WTC11 (cell line): ENCODE data around the gene WTAP.

Source experiments
- CREM ChIP-seq: sonication (generic); formaldehyde crosslinking; IDR thresholded peaks from 2 replicates; pipeline ENCODE4 v1.8.1; 2022; ENCODE audit warnings: mild to moderate bottlenecking, missing genetic modification reagents, moderate library complexity
- ELF4 ChIP-seq: sonication (generic); formaldehyde crosslinking; IDR thresholded peaks from 2 replicates; pipeline ENCODE4 v1.8.1; 2022; ENCODE audit warnings: low read depth, mild to moderate bottlenecking, moderate library complexity, missing genetic modification reagents
- FOXJ3 ChIP-seq: sonication (generic); formaldehyde crosslinking; IDR thresholded peaks from 2 replicates; pipeline ENCODE4 v1.9.0; 2021; ENCODE audit warnings: missing genetic modification reagents, mild to moderate bottlenecking, borderline replicate concordance
- FOXP1 ChIP-seq: sonication (generic); formaldehyde crosslinking; IDR thresholded peaks from 2 replicates; pipeline ENCODE4 v1.8.0; 2022; ENCODE audit warnings: missing genetic modification reagents, mild to moderate bottlenecking, moderate library complexity, borderline replicate concordance
- IRF2 ChIP-seq: sonication (generic); formaldehyde crosslinking; IDR thresholded peaks from 2 replicates; pipeline ENCODE4 v1.8.0; 2022; ENCODE audit warnings: low read depth, missing genetic modification reagents, borderline replicate concordance
- NR2C2 ChIP-seq: sonication (generic); formaldehyde crosslinking; IDR thresholded peaks from 2 replicates; pipeline ENCODE4 v1.8.0; 2022; ENCODE audit warnings: mild to moderate bottlenecking, missing genetic modification reagents
- RELA ChIP-seq: sonication (generic); formaldehyde crosslinking; IDR thresholded peaks from 2 replicates; pipeline ENCODE4 v1.8.1; 2022; ENCODE audit warnings: missing genetic modification reagents, mild to moderate bottlenecking, borderline replicate concordance
- TCF7 ChIP-seq: sonication (generic); formaldehyde crosslinking; IDR thresholded peaks from 2 replicates; pipeline ENCODE4 v1.8.0; 2022; ENCODE audit warnings: mild to moderate bottlenecking, low read depth, missing genetic modification reagents, moderate library complexity
- TF ChIP-seq, protein P1 (sequence below): sonication (generic); formaldehyde crosslinking; IDR thresholded peaks from 2 replicates; pipeline ENCODE4 v1.8.1; 2023; ENCODE audit warnings: mild to moderate bottlenecking, missing genetic modification reagents, moderate library complexity
- TF ChIP-seq, protein P2 (sequence below): sonication (generic); formaldehyde crosslinking; IDR thresholded peaks from 2 replicates; pipeline ENCODE4 v1.8.0; 2022; ENCODE audit warnings: missing genetic modification reagents
- TF ChIP-seq, protein P3 (sequence below): sonication (generic); formaldehyde crosslinking; IDR thresholded peaks from 2 replicates; pipeline ENCODE4 v1.8.1; 2022; ENCODE audit warnings: mild to moderate bottlenecking, moderate library complexity, missing genetic modification reagents
- TF ChIP-seq, protein P4 (sequence below): fragments of 250-450 bp; sonication (Bioruptor Pico); IDR thresholded peaks from 2 replicates; pipeline ENCODE4 v1.9.0; 2021; ENCODE audit warnings: mild to moderate bottlenecking
- TF ChIP-seq, protein P5 (sequence below): fragments of 200-600 bp; IDR thresholded peaks from 2 replicates; pipeline ENCODE4 v1.8.0; 2022; ENCODE audit warnings: antibody characterized with exemption

DNA sequence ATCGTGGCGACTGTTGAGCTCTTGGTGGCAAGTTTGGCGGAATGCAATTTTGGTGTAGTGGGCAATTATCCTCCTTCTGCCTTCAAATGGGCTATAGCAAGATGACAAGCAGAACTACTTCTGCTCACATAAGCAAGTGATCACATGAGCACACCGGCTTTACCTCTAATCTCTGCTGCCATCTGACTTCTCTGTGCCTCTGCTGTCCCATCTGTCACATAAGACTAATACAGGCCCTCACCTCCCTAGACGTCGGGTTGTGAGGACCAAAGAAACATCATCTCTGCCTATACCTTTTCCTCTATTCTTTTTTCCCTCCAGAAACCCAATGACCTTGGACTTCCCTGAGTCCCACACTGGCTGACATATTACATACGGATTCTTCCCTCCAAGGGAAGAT, 13.3 kb upstream of the WTAP start:
- TF ChIP-seq RELA (CRISPR knock-in tag) (no peak), FOXP1 (CRISPR knock-in tag) (no peak), NR2C2 (no peak), IRF2 (CRISPR knock-in tag) (no peak), CREM (CRISPR knock-in tag) (no peak), TCF7 (CRISPR knock-in tag) (no peak), FOXJ3 (CRISPR knock-in tag) (no peak), ELF4 (CRISPR knock-in tag) (no peak)
- TF ChIP-seq, protein P1, sequence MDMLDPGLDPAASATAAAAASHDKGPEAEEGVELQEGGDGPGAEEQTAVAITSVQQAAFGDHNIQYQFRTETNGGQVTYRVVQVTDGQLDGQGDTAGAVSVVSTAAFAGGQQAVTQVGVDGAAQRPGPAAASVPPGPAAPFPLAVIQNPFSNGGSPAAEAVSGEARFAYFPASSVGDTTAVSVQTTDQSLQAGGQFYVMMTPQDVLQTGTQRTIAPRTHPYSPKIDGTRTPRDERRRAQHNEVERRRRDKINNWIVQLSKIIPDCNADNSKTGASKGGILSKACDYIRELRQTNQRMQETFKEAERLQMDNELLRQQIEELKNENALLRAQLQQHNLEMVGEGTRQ = no peak
- TF ChIP-seq, protein P2, sequence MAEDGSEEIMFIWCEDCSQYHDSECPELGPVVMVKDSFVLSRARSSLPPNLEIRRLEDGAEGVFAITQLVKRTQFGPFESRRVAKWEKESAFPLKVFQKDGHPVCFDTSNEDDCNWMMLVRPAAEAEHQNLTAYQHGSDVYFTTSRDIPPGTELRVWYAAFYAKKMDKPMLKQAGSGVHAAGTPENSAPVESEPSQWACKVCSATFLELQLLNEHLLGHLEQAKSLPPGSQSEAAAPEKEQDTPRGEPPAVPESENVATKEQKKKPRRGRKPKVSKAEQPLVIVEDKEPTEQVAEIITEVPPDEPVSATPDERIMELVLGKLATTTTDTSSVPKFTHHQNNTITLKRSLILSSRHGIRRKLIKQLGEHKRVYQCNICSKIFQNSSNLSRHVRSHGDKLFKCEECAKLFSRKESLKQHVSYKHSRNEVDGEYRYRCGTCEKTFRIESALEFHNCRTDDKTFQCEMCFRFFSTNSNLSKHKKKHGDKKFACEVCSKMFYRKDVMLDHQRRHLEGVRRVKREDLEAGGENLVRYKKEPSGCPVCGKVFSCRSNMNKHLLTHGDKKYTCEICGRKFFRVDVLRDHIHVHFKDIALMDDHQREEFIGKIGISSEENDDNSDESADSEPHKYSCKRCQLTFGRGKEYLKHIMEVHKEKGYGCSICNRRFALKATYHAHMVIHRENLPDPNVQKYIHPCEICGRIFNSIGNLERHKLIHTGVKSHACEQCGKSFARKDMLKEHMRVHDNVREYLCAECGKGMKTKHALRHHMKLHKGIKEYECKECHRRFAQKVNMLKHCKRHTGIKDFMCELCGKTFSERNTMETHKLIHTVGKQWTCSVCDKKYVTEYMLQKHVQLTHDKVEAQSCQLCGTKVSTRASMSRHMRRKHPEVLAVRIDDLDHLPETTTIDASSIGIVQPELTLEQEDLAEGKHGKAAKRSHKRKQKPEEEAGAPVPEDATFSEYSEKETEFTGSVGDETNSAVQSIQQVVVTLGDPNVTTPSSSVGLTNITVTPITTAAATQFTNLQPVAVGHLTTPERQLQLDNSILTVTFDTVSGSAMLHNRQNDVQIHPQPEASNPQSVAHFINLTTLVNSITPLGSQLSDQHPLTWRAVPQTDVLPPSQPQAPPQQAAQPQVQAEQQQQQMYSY (CRISPR knock-in tag) = no peak
- TF ChIP-seq, protein P3, sequence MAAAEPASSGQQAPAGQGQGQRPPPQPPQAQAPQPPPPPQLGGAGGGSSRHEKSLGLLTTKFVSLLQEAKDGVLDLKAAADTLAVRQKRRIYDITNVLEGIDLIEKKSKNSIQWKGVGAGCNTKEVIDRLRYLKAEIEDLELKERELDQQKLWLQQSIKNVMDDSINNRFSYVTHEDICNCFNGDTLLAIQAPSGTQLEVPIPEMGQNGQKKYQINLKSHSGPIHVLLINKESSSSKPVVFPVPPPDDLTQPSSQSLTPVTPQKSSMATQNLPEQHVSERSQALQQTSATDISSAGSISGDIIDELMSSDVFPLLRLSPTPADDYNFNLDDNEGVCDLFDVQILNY (CRISPR knock-in tag) = no peak
- TF ChIP-seq, protein P4, sequence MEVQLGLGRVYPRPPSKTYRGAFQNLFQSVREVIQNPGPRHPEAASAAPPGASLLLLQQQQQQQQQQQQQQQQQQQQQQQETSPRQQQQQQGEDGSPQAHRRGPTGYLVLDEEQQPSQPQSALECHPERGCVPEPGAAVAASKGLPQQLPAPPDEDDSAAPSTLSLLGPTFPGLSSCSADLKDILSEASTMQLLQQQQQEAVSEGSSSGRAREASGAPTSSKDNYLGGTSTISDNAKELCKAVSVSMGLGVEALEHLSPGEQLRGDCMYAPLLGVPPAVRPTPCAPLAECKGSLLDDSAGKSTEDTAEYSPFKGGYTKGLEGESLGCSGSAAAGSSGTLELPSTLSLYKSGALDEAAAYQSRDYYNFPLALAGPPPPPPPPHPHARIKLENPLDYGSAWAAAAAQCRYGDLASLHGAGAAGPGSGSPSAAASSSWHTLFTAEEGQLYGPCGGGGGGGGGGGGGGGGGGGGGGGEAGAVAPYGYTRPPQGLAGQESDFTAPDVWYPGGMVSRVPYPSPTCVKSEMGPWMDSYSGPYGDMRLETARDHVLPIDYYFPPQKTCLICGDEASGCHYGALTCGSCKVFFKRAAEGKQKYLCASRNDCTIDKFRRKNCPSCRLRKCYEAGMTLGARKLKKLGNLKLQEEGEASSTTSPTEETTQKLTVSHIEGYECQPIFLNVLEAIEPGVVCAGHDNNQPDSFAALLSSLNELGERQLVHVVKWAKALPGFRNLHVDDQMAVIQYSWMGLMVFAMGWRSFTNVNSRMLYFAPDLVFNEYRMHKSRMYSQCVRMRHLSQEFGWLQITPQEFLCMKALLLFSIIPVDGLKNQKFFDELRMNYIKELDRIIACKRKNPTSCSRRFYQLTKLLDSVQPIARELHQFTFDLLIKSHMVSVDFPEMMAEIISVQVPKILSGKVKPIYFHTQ (CRISPR knock-in tag) = no peak
- TF ChIP-seq, protein P5, sequence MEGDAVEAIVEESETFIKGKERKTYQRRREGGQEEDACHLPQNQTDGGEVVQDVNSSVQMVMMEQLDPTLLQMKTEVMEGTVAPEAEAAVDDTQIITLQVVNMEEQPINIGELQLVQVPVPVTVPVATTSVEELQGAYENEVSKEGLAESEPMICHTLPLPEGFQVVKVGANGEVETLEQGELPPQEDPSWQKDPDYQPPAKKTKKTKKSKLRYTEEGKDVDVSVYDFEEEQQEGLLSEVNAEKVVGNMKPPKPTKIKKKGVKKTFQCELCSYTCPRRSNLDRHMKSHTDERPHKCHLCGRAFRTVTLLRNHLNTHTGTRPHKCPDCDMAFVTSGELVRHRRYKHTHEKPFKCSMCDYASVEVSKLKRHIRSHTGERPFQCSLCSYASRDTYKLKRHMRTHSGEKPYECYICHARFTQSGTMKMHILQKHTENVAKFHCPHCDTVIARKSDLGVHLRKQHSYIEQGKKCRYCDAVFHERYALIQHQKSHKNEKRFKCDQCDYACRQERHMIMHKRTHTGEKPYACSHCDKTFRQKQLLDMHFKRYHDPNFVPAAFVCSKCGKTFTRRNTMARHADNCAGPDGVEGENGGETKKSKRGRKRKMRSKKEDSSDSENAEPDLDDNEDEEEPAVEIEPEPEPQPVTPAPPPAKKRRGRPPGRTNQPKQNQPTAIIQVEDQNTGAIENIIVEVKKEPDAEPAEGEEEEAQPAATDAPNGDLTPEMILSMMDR = no peak
